PC-3 (cell line): ENCODE measurements around the gene FCN2. TPM values are rescaled to one million over a fixed set of nuclear protein-coding genes. Genes with fewer than 3 reads are reported as not detected.

Source experiments
- ATAC-seq: fragments of 200-7000 bp; cut with Tn5 transposase; 2 replicates; pipeline ENCODE4 v1.9.1; 2020; ENCODE audit warnings: mild to moderate bottlenecking, moderate library complexity
- BruUV-seq: library from RNA; stranded (reverse); fragments of 400-500 nt; replicated peaks from 2 replicates; lab custom pipeline; 2021; lab: Mats Ljungman, UMichigan
- CTCF ChIA-PET: fragments of 300-600 bp; sonication (Branson Sonifier 250); formaldehyde crosslinking; loops from one replicate; lab custom pipeline; 2022; ENCODE audit warnings: antibody characterized with exemption; lab: Charles Lee
- POLR2A ChIA-PET: fragments of 300-600 bp; sonication (Branson Sonifier 250); formaldehyde crosslinking; loops from one replicate; lab custom pipeline; 2022; ENCODE audit warnings: antibody characterized with exemption; ENCODE audit not compliant: unreplicated experiment; lab: Charles Lee
- DNase-seq: peaks from one replicate; pipeline ENCODE4 v3.0.0-alpha.2; 2015
- H2AFZ ChIP-seq: fragments of 300-600 bp; sonication (generic); 2 replicates; pipeline ENCODE4 v1.6.0; 2016; ENCODE audit warnings: antibody characterized with exemption, low read length
- H3F3A ChIP-seq: fragments of 300-600 bp; sonication (generic); one replicate; pipeline ENCODE4 v1.6.0; 2017; ENCODE audit warnings: antibody characterized with exemption, low read length, control low read depth, mild to moderate bottlenecking; ENCODE audit not compliant: unreplicated experiment
- H3K27ac ChIP-seq: fragments of 300-600 bp; sonication (generic); 2 replicates; pipeline ENCODE4 v1.5.1; 2016; ENCODE audit warnings: mild to moderate bottlenecking, low read length
- H3K27me3 ChIP-seq: fragments of 300-600 bp; sonication (generic); 2 replicates; pipeline ENCODE4 v1.6.1; 2016; ENCODE audit warnings: low read length, mixed read lengths
- H3K36me3 ChIP-seq: fragments of 300-600 bp; sonication (generic); 2 replicates; pipeline ENCODE4 v1.6.1; 2016; ENCODE audit warnings: low read depth, mixed run types, low read length, mixed read lengths
- H3K4me1 ChIP-seq: fragments of 300-600 bp; sonication (generic); 2 replicates; pipeline ENCODE4 v1.5.1; 2016; ENCODE audit warnings: low read length; ENCODE audit not compliant: insufficient read depth
- H3K4me2 ChIP-seq: fragments of 300-600 bp; sonication (generic); 2 replicates; pipeline ENCODE4 v1.6.0; 2016; ENCODE audit warnings: low read length
- H3K4me3 ChIP-seq: fragments of 300-600 bp; sonication (generic); 2 replicates; pipeline ENCODE4 v1.5.1; 2016; ENCODE audit warnings: mild to moderate bottlenecking, low read length, mixed read lengths
- H3K79me2 ChIP-seq: fragments of 300-600 bp; sonication (generic); 2 replicates; pipeline ENCODE4 v1.6.1; 2017; ENCODE audit warnings: low read length, mixed read lengths
- H3K9ac ChIP-seq: fragments of 300-600 bp; sonication (generic); 2 replicates; pipeline ENCODE4 v1.6.0; 2016; ENCODE audit warnings: mild to moderate bottlenecking, low read length
- H3K9me2 ChIP-seq: fragments of 300-600 bp; sonication (generic); replicated peaks from 2 replicates; pipeline ENCODE4 v1.6.1; 2016; ENCODE audit warnings: mixed run types, low read length, mixed read lengths
- H3K9me3 ChIP-seq: fragments of 300-600 bp; sonication (generic); 2 replicates; pipeline ENCODE4 v1.6.1; 2016; ENCODE audit warnings: low read length, mixed read lengths
- H4K20me1 ChIP-seq: fragments of 300-600 bp; sonication (generic); 2 replicates; pipeline ENCODE4 v1.6.1; 2016; ENCODE audit warnings: low read length, mixed read lengths
- CTCF ChIP-seq: fragments of 300-600 bp; sonication (generic); conservative IDR thresholded peaks from 2 replicates; pipeline ENCODE4 v1.5.1; 2017; ENCODE audit warnings: antibody characterized with exemption, low read depth, mild to moderate bottlenecking, low read length
- EZH2 ChIP-seq: fragments of 300-600 bp; sonication (generic); IDR thresholded peaks from one replicate; pipeline ENCODE4 v1.6.1; 2017; ENCODE audit warnings: antibody characterized with exemption, mild to moderate bottlenecking, low read length; ENCODE audit not compliant: unreplicated experiment
- EZH2phosphoT487 ChIP-seq: fragments of 300-600 bp; sonication (generic); IDR thresholded peaks from 2 replicates; pipeline ENCODE4 v1.6.1; 2018; ENCODE audit warnings: mild to moderate bottlenecking, antibody characterized with exemption, low read length, borderline replicate concordance
- intact Hi-C: fragments of 100-400 bp; cut with micrococcal nuclease; formaldehyde crosslinking; loops from 2 replicates; pipeline ENCODE4 v1.9.0; 2023
- total RNA-seq: library from RNA; depleted of rRNA; stranded (reverse); fragments of >200 nt; gene quantifications from 2 replicates; pipeline ENCODE4 v1.2.3, GENCODE V29; 2014

The FCN2 gene
- total RNA-seq, 1 experiment from 2014 or later: not detected

- no peaks in the 10 kb centered on the region for H3F3A ChIP-seq
- BruUV-seq: no TSS peak
- no peaks in the 10 kb centered on the region for H3K79me2 ChIP-seq
- no peak overlapping the region for H3K4me2 ChIP-seq
- no peak overlapping the region for H3K27ac ChIP-seq
- POLR2A ChIA-PET: no interaction called here
- no peak overlapping the region for H2AFZ ChIP-seq
- no peaks in the 10 kb centered on the region for H3K27me3 ChIP-seq
- H3K9me2 ChIP-seq: no peaks in the 10 kb centered on the region
- intact Hi-C loops: no loop called here
- CTCF ChIA-PET: no interaction called here
- no peaks in the 10 kb centered on the region for H4K20me1 ChIP-seq
- TF ChIP-seq CTCF (no peak), EZH2 (no peak), EZH2phosphoT487 (no peak)
- peaks cover 13% of the 10 kb centered on the region for H3K4me1 ChIP-seq
- no peak overlapping the region for H3K4me3 ChIP-seq
- DNase-seq: no peak
- no peaks in the 10 kb centered on the region for H3K9me3 ChIP-seq
- H3K36me3 ChIP-seq: no peaks in the 10 kb centered on the region
- H3K9ac ChIP-seq: no peak overlapping the region
- no peak for ATAC-seq
These were observed 14.9 kb downstream of the FCN2 start for GRCh38 chr9:134895567-134895907.

GRCh38 chr9:134895908-134896833 is 15.6 kb downstream of the FCN2 start:
- no TSS peak for BruUV-seq
- intact Hi-C loops: no loop called here
- Histone ChIP-seq H3K9ac (no peak overlapping the region), H3K4me1 (peaks cover 13% of the 10 kb centered on the region), H3K4me3 (no peak overlapping the region), H3K79me2 (no peaks in the 10 kb centered on the region), H3K4me2 (peak overlapping the region; percentile 54), H3K27ac (peak overlapping the region; percentile 20; the same call in 1 of the 2 replicates), H4K20me1 (no peaks in the 10 kb centered on the region), H3K36me3 (no peaks in the 10 kb centered on the region), H3K9me3 (no peaks in the 10 kb centered on the region), H3F3A (no peaks in the 10 kb centered on the region), H2AFZ (no peak overlapping the region), H3K9me2 (no peaks in the 10 kb centered on the region), H3K27me3 (no peaks in the 10 kb centered on the region)
- ATAC-seq: no peak
- peak; percentile 61 for DNase-seq
- ChIA-PET CTCF (no interaction called here), POLR2A (no interaction called here)
- no peak for TF ChIP-seq CTCF
- TF ChIP-seq EZH2phosphoT487: no peak
